SK-N-SH treated with all-trans-retinoic acid at 6 μM for 48 hours (cell line): ENCODE data around the gene MAPK8IP3.
A peak's percentile ranks its signal among the peaks of the same experiment; 100 is the strongest.

Experiments used
- ATAC-seq: fragments of 200-7000 bp; cut with Tn5 transposase; 3 replicates; pipeline ENCODE4 v1.9.1; 2020; ENCODE audit warnings: mild to moderate bottlenecking, moderate library complexity
- ARNTL ChIP-seq: fragments of 450-650 bp; formaldehyde crosslinking; IDR thresholded peaks from 2 replicates; pipeline ENCODE4 v1.5.0; 2020; ENCODE audit warnings: low read depth, mild to moderate bottlenecking, moderate library complexity, borderline replicate concordance
- BACH2 ChIP-seq: fragments of 250-450 bp; sonication (Bioruptor Pico); IDR thresholded peaks from 2 replicates; pipeline ENCODE4 v1.9.0; 2021; ENCODE audit warnings: mild to moderate bottlenecking, borderline replicate concordance
- CSDC2 ChIP-seq: fragments of 250-450 bp; sonication (Bioruptor Pico); IDR thresholded peaks from 2 replicates; pipeline ENCODE4 v1.5.0; 2020; ENCODE audit warnings: mild to moderate bottlenecking, moderate library complexity
- ISL1 ChIP-seq: fragments of 250-450 bp; sonication (Bioruptor Pico); IDR thresholded peaks from 2 replicates; pipeline ENCODE4 v2.1.2; 2022; ENCODE audit warnings: mild to moderate bottlenecking, moderate library complexity
- OSR1 ChIP-seq: fragments of 250-450 bp; sonication (Bioruptor Pico); IDR thresholded peaks from 2 replicates; pipeline ENCODE4 v1.8.0; 2022; ENCODE audit warnings: moderate library complexity, mild to moderate bottlenecking, inconsistent platforms
- PPARA ChIP-seq: fragments of 250-450 bp; sonication (Bioruptor Pico); IDR thresholded peaks from 2 replicates; pipeline ENCODE4 v1.5.0; 2020; ENCODE audit warnings: mild to moderate bottlenecking, borderline replicate concordance
- RARB ChIP-seq: fragments of 250-450 bp; sonication (Bioruptor Pico); IDR thresholded peaks from 2 replicates; pipeline ENCODE4 v1.8.0; 2021; ENCODE audit warnings: mild to moderate bottlenecking, moderate library complexity
- SNAI2 ChIP-seq: fragments of 250-450 bp; sonication (Bioruptor Pico); IDR thresholded peaks from 2 replicates; pipeline ENCODE4 v1.5.0; 2020; ENCODE audit warnings: mild to moderate bottlenecking, moderate library complexity
- TCF4 ChIP-seq: fragments of 250-450 bp; sonication (Bioruptor Pico); IDR thresholded peaks from 2 replicates; pipeline ENCODE4 v1.8.0; 2021; ENCODE audit warnings: mild to moderate bottlenecking, moderate library complexity, borderline replicate concordance
- TOX ChIP-seq: fragments of 250-450 bp; sonication (Bioruptor Pico); IDR thresholded peaks from 2 replicates; pipeline ENCODE4 v1.8.0; 2021; ENCODE audit warnings: mild to moderate bottlenecking, moderate library complexity, borderline replicate concordance
- ZC3H10 ChIP-seq: fragments of 250-450 bp; sonication (Bioruptor Pico); IDR thresholded peaks from 2 replicates; pipeline ENCODE4 v1.5.1; 2021; ENCODE audit warnings: mild to moderate bottlenecking, moderate library complexity
- ZNF565 ChIP-seq: fragments of 450-650 bp; formaldehyde crosslinking; conservative IDR thresholded peaks from 2 replicates; pipeline ENCODE4 v1.5.0; 2020; ENCODE audit warnings: low read depth, mild to moderate bottlenecking, moderate library complexity
- ZNF70 ChIP-seq: fragments of 450-650 bp; formaldehyde crosslinking; IDR thresholded peaks from 2 replicates; pipeline ENCODE4 v1.5.0; 2020; ENCODE audit warnings: mild to moderate bottlenecking, moderate library complexity
- ZNF8 ChIP-seq: fragments of 450-650 bp; formaldehyde crosslinking; IDR thresholded peaks from 2 replicates; pipeline ENCODE4 v1.5.0; 2020; ENCODE audit warnings: mild to moderate bottlenecking, moderate library complexity
- TF ChIP-seq, protein P1 (sequence below): fragments of 250-450 bp; sonication (Bioruptor Pico); IDR thresholded peaks from 2 replicates; pipeline ENCODE4 v1.5.1; 2020; ENCODE audit warnings: low read depth, mild to moderate bottlenecking, moderate library complexity
- TF ChIP-seq, protein P2 (sequence below): fragments of 250-450 bp; sonication (Bioruptor Pico); IDR thresholded peaks from 2 replicates; pipeline ENCODE4 v1.5.0; 2020; ENCODE audit warnings: mild to moderate bottlenecking, moderate library complexity
- TF ChIP-seq, protein P3 (sequence below): fragments of 250-450 bp; sonication (Bioruptor Pico); IDR thresholded peaks from 2 replicates; pipeline ENCODE4 v1.5.1; 2021; ENCODE audit warnings: mild to moderate bottlenecking, moderate library complexity

The MAPK8IP3 gene

DNA sequence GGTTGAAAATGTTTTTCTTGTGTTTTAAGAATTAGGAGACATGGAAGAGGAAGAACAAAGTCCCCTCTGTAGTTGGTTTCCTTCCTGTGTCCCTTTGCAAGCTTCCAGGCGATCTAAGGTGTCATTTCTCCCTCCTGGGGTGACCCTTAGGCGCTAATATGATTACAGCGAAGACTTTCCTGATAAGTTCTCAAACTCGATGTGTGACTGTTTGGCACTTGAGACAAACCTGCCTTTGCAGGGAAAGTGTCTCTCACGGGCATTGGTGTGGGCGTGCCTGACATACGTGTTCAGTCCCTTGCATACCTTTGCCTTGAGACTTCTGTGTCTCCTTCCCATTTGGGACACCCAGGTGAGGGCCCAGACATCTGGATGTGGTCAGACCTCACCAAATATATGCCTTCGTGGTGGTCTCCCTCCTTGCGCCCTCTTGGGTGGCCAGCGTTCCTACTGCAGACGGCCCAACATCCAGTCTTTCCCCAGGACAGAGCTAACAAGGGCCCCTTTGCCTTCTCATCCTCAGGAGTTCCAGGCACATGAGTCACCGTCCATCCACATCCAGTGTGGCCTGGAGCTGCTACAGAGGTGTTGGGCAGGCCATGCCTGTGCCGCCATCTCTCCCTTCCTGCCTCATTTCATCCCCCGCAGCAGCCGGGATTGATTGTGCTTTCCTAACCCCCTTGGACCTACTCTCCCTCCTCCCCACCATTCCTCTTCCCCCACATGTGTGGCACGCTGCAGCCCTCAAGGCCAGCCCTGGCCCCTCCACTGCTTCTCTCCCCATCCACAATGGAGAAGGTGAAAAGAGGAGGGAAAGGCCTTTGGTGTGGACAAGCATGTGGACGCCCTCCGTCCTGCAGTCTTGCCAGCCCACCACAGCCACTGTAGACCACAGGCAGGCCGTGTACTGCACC lies 31.0 kb upstream of the MAPK8IP3 start (continued):
- TF ChIP-seq, protein P1, sequence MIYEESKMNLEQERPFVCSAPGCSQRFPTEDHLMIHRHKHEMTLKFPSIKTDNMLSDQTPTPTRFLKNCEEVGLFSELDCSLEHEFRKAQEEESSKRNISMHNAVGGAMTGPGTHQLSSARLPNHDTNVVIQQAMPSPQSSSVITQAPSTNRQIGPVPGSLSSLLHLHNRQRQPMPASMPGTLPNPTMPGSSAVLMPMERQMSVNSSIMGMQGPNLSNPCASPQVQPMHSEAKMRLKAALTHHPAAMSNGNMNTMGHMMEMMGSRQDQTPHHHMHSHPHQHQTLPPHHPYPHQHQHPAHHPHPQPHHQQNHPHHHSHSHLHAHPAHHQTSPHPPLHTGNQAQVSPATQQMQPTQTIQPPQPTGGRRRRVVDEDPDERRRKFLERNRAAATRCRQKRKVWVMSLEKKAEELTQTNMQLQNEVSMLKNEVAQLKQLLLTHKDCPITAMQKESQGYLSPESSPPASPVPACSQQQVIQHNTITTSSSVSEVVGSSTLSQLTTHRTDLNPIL (CRISPR knock-in tag): no peak
- TF ChIP-seq PPARA (CRISPR knock-in tag): no peak
- TF ChIP-seq ZNF8 (CRISPR knock-in tag): no peak
- TF ChIP-seq, all 23 proteins: peak for 0

DNA sequence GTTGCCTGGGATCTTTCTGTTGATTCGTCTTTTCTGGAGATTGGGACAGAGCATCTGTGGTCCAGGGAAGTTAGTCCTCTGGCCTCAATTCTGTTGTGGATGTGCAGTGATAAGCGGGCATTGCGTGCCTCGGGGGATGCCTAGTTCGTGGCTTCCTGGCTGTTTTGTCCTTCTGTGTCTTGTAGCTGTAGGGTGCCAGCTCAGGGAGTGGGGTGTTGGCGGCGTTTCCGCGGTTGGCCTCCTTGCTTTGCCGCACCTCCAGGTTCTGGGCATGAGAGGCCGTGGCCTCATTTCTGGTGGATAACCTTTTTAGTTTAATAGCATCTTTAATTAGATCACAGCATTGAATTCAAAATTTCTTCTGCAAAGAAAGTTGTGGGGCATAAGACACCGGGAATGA lies 29.3 kb upstream of the MAPK8IP3 start:
- no peak for ATAC-seq
- TF ChIP-seq CSDC2 (CRISPR knock-in tag): no peak

DNA sequence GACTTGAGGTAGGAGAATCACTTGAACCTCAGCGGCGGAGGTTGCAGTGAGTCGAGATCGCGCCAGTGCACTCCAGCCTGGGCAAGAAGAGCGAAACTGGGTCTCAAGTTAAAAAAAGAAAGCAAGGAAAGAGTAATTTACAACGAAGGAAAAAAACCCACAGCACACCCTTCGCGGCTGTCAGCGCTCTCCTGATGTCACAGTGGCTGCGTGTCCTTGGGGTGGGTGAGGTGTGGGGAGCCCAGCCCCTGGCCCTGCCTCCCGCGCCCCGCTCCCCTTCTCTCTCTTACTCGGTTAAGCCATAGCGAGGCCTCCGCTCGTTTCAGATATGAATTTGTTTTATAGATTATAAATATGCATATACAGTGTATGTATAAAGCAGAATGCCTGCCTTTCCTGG lies 28.7 kb upstream of the MAPK8IP3 start:
- no peak for ATAC-seq
- TF ChIP-seq, protein P2, sequence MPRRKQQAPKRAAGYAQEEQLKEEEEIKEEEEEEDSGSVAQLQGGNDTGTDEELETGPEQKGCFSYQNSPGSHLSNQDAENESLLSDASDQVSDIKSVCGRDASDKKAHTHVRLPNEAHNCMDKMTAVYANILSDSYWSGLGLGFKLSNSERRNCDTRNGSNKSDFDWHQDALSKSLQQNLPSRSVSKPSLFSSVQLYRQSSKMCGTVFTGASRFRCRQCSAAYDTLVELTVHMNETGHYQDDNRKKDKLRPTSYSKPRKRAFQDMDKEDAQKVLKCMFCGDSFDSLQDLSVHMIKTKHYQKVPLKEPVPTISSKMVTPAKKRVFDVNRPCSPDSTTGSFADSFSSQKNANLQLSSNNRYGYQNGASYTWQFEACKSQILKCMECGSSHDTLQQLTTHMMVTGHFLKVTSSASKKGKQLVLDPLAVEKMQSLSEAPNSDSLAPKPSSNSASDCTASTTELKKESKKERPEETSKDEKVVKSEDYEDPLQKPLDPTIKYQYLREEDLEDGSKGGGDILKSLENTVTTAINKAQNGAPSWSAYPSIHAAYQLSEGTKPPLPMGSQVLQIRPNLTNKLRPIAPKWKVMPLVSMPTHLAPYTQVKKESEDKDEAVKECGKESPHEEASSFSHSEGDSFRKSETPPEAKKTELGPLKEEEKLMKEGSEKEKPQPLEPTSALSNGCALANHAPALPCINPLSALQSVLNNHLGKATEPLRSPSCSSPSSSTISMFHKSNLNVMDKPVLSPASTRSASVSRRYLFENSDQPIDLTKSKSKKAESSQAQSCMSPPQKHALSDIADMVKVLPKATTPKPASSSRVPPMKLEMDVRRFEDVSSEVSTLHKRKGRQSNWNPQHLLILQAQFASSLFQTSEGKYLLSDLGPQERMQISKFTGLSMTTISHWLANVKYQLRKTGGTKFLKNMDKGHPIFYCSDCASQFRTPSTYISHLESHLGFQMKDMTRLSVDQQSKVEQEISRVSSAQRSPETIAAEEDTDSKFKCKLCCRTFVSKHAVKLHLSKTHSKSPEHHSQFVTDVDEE (CRISPR knock-in tag): no peak
- no peak for TF ChIP-seq ZNF8 (CRISPR knock-in tag)
- TF ChIP-seq, protein P3, sequence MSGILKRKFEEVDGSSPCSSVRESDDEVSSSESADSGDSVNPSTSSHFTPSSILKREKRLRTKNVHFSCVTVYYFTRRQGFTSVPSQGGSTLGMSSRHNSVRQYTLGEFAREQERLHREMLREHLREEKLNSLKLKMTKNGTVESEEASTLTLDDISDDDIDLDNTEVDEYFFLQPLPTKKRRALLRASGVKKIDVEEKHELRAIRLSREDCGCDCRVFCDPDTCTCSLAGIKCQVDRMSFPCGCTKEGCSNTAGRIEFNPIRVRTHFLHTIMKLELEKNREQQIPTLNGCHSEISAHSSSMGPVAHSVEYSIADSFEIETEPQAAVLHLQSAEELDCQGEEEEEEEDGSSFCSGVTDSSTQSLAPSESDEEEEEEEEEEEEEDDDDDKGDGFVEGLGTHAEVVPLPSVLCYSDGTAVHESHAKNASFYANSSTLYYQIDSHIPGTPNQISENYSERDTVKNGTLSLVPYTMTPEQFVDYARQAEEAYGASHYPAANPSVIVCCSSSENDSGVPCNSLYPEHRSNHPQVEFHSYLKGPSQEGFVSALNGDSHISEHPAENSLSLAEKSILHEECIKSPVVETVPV (CRISPR knock-in tag): no peak
- TF ChIP-seq ISL1 (CRISPR knock-in tag): no peak
- no peak for TF ChIP-seq PPARA (CRISPR knock-in tag)
- no peak for TF ChIP-seq ZNF565 (CRISPR knock-in tag)
- no peak for TF ChIP-seq ARNTL (CRISPR knock-in tag)
- TF ChIP-seq SNAI2: no peak
- TF ChIP-seq BACH2 (CRISPR knock-in tag): no peak
- TF ChIP-seq TOX (CRISPR knock-in tag): no peak

DNA sequence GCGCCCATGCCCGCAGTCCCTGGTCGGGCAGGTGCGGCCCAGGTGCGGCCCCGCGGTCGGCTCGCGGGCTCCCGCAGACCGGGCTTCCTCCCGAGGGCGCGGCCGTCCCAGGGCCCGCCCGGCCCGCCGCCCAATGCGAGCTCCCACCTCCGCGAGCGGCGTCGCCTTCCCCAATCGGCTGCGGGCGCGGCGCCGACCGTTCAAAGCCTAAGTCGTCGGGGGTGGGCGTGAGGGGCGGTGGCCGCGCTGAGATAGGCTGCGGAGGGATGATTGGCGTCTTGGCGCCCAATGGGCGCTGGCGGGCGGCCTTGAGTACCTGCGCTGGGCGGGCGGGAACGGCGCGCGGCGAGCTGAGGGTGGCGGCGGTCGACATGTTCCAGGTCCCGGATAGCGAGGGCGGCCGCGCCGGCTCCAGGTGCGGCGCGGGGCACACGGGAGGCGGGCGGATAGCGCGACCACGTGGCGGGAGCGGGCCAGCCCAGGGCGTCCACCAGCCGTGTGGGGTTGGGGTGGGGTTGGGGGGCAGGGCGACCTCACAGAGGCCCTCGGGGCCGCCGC lies 28.0 kb upstream of the MAPK8IP3 start, which contains the start of gene JPT2:
Gene JPT2, plus strand, starts transcription at position 338 of the 558 bp plus-strand sequence. Its CDS starts 34 bp downstream, at position 372.
- TF ChIP-seq, protein P3 (CRISPR knock-in tag): no peak
- TF ChIP-seq OSR1 (no peak), ZNF70 (no peak), TCF4 (CRISPR knock-in tag) (no peak), RARB (CRISPR knock-in tag) (no peak), ZC3H10 (CRISPR knock-in tag) (no peak), PPARA (CRISPR knock-in tag) (no peak), TOX (CRISPR knock-in tag) (no peak)
- TF ChIP-seq, protein P1 (CRISPR knock-in tag): no peak
- ATAC-seq: peak; percentile 96
